ENCODE measurements around the gene PARD6G.

GRCh38 chr18:80197528-80197927 is 49.8 kb downstream of the PARD6G start:
- no peak for TF ChIP-seq CTCF (IDR thresholded peaks at IDR 0.05)
- TF ChIP-seq POLR2A (IDR thresholded peaks at IDR 0.05), result no peak
- TF ChIP-seq POLR2AphosphoS5 (IDR thresholded peaks at IDR 0.05), result no peak
- TF ChIP-seq EP300 (IDR thresholded peaks at IDR 0.05), result no peak

Measured in sigmoid colon (tissue), 4 donors.